ENCODE data around the gene B3GAT3.
"Not testable (repeated sequence)": the region's sequence is repeated elsewhere in the genome, so short reads cannot be mapped to it uniquely, and the experiment has no call there.

Gene B3GAT3

DNA sequence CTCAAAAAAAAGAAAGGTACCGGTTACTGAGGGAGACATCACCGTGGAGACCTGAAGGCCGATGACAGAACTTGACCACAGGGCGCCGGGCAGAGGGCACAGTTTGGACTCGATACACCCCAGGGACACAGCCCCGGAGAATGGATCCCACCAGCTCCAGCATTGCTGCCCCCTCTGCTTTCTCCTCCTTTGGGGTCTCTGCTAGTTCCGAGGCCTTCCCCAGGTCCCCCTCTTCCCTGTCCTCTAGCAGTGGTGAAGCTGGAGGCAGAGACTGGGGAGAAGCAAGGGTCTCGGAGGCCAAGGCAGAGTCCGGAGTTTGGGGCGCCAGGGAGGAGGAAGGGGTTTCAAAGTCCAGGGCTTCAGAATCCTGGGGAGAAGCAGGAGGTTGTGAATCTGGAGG, 43.2 kb downstream of the B3GAT3 start:
- DNase-seq (ENCODE audit: low read depth in 2 of 2): no peak

- DNase-seq (ENCODE audit: low read depth in 2 of 2): no peak
Observed at GRCh38 chr11:62577046-62577714, 44.6 kb downstream of the B3GAT3 start.

DNA sequence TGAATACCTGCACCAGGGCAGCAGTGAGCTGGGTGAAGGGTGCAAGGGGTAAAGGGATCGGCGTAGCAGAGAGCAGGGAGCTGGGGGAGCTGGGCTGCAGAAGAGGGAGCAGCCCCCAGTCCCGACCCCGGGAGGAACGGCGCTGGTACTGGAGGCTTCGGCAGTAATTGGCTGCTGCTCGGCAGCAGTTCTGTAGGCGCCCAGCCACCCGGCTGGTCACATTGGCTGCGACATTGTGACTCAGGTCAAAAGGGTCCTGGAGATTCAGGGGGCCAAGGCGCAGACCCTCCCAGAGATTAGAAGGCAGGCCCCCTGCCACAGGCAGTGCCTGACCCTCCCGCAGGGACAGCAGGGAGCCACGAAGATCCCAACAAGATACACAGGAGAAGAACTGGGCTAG, 45.9 kb downstream of the B3GAT3 start:
- no peak for DNase-seq (ENCODE audit: low read depth in 2 of 2)

- no peak for DNase-seq (ENCODE audit: low read depth in 2 of 2)
Observed at GRCh38 chr11:62575156-62575555, 46.6 kb downstream of the B3GAT3 start.

- no peak for DNase-seq (ENCODE audit: low read depth in 2 of 2)
Observed at GRCh38 chr11:62574363-62575071, 47.3 kb downstream of the B3GAT3 start.

DNA sequence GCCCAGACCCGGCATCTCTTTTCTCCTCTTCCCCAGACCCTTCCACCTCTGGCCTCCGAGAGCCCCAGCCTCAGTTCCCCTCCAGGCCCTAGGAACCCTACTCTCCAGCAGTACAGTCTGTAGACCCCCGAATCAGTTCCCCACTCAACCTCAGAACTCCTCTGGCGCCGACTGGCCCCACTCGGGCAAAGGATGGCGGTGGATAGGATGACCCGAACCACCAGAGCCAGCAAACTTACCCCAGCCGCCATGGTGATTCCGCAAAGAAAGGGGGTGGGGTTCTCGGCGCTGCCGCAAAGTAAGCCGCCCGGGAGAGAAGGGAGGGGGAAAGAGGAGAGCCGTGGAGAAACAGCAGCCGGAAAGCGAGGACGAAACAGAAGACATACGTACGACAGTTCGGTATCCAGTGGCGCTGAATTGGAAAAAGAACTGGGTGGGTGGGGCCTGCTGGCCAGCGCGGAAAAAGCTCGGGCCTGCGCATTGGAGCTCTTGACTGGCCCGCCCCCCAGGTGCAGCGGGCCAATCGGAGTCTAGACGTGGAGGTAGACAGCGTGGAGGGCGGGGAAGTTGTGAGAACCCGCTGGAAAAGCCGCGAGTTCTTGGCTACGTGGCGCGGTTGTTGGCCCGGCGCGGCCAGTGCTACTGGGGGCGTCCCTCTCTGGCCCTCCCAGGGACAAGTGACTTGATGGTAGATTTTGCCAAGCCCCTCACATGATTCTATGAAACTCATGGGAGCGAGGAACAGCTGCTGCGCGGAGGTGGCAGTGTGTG, 48.0 kb downstream of the B3GAT3 start, which contains the start of gene EEF1G:
Gene EEF1G (minus strand): TSS at position 300 of the 771 bp plus-strand sequence. CDS start 49 bp downstream, at position 251.
- DNase-seq (ENCODE audit: low read depth in 2 of 2): peak; percentile 94 to 96

GRCh38 chr11:62573006-62573591, 48.7 kb downstream of the B3GAT3 start:
- no peak for DNase-seq (ENCODE audit: low read depth in 2 of 2)

DNA sequence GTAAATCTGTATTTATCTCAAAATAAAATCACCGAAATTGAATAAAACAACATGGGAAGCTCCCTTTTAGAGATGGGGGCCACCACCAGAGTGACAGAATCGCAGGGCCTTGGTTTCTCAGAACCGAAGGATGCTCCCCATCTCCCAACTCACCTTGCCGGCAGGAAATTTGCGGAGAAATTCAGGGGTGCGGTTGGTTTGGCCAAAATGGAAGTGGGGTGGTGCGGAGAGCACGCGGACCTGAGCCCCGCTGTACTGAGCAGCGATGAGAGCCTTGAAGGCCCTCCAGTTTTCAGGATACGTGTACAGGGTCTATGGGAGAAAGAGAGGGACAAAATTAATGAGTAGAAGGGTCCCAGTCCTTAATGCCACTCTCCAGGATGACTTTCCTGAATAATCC, 49.4 kb downstream of the B3GAT3 start:
- DNase-seq (ENCODE audit: low read depth in 2 of 2): no peak

- DNase-seq (ENCODE audit: low read depth in 2 of 2): not testable (repeated sequence)
Observed at GRCh38 chr11:62571493-62571892, 50.3 kb downstream of the B3GAT3 start.

- not testable (repeated sequence) for DNase-seq (ENCODE audit: low read depth in 2 of 2)
Observed at GRCh38 chr11:62570903-62571302, 50.9 kb downstream of the B3GAT3 start.

DNA sequence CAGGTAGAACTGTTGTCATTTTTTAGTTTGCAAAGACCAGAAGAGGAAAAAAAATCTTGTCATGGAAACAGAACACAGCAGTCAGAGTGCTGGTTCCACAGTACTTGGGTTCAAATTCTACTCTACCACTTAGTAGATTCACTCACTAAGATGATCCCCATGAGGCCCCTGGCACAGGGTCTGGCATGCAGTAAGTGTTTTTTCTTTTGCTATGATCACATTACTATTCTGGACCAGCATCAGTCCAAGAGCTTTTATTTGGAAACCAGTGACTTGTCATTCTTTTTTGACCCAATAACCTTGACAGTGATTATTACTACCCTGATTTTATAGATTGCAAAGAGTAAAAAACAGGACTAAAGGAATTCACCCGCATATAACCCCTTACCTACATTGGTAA, 52.2 kb downstream of the B3GAT3 start:
- no peak for DNase-seq (ENCODE audit: low read depth in 2 of 2)

GRCh38 chr11:62567018-62567633, 54.7 kb downstream of the B3GAT3 start:
- no peak for DNase-seq (ENCODE audit: low read depth in 2 of 2)

DNA sequence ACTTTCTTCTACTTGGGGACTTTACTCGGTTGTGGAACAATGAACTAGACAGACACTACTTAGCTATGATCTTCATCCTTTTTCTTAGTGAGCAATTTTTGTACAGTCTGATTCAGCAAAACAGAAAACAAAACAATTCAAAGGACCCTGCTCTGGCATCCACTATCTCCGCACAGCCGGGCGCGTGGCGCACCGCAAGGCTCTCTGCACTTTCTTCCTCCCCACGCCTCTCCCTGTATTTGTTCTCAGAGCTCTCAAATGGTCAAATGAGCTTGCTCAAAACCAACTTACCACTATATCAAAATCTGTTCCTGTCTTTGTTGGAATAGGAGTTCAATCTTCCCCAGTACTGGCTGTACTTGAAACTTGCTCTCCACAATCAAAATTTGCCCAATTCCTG, 55.5 kb downstream of the B3GAT3 start:
- DNase-seq (ENCODE audit: low read depth in 2 of 2): no peak

All from stimulated activated CD8-positive, alpha-beta memory T cell treated with anti-CD3 and anti-CD28 coated beads, Interleukin-2, amount 100 ng/mL, for 1 hour (primary cell).